ENCODE measurements around the gene SESN1. TPM values are rescaled to one million over a fixed set of nuclear protein-coding genes. Genes with fewer than 3 reads are reported as not detected.

SESN1 gene
- total and polyA plus RNA-seq, 2 donors (not counting 1 experiment from before 2014, with no cell fraction given), result 16.2 to 28.6 TPM

DNA sequence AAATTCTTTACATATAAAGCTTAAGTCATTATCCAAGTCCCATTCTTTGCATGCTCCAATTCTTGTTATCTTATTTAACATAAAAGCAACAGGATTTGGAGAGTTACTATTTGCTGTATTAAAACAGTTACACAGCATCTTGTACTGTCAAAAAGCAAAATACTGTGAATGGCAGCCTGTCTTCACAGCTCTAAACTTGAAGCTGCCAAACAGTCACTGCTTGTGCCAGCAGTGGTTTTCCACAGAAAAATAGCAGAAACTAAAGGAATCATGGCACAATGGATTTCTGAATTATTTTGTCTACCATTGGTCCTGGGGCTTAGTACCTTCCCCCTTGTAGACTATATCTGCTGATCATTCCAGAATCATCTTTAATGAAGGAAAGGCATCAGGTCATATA, 107.5 kb downstream of the SESN1 start:
- POLR2A ChIA-PET, result no interaction called here
- H3K36me3 ChIP-seq (replicated peaks in 1 of 2; ENCODE audit: control extremely low read depth in 1 of 2, control insufficient read depth in 1 of 2, extremely low read depth in 1 of 2, insufficient read depth in 2 of 2, low read length in 1 of 2), result peaks cover 12 to 27% of the 10 kb centered on the region in 2 experiments

DNA sequence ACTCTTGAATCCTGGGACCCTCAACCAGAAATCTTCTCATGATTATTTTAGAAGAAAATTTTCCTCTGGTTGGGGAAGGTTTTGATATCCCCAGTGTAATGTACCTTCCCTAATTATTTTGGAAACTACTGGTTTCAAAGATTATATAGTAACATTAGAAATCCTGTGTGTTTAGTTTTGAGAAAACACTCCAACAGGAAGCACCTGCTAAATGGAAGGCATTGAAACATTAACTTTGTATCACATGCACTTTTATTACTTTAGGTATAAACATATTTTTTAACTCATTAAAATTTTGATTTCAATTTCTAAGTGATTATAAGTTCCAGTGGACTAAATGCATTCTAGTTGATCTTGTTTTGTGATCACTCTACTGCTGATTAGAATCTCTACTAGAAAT, 109.3 kb downstream of the SESN1 start:
- Histone ChIP-seq H4K20me1 (ENCODE audit: control insufficient read depth, insufficient read depth, low read length, poor library complexity, severe bottlenecking) (no peaks in the 10 kb centered on the region), H3K4me2 (replicated peaks; ENCODE audit: low read depth, low read length, poor library complexity, severe bottlenecking) (no peak overlapping the region), H3K9me3 (ENCODE audit: control extremely low read depth in 1 of 3, control insufficient read depth in 2 of 3, insufficient read depth in 1 of 3, low read length in 2 of 3) (peaks cover 0 to 5% (median 0%) of the 10 kb centered on the region in 3 donors), H3K36me3 (replicated peaks in 1 of 2; ENCODE audit: control extremely low read depth in 1 of 2, control insufficient read depth in 1 of 2, extremely low read depth in 1 of 2, insufficient read depth in 2 of 2, low read length in 1 of 2) (peaks cover 9 to 14% of the 10 kb centered on the region in 2 experiments), H2AFZ (ENCODE audit: insufficient read depth, low read depth, low read length, poor library complexity, severe bottlenecking) (no peak overlapping the region), H3K79me2 (ENCODE audit: control insufficient read depth, insufficient read depth, low read length) (no peaks in the 10 kb centered on the region), H3K9ac (ENCODE audit: low read length) (no peak overlapping the region), H3K27me3 (replicated peaks in 1 of 4; ENCODE audit: control extremely low read depth in 1 of 4, control insufficient read depth in 3 of 4, insufficient read depth in 4 of 4, low read length in 3 of 4) (no peaks in the 10 kb centered on the region), H3K4me1 (ENCODE audit: control insufficient read depth in 2 of 2, insufficient read depth in 2 of 2, low read length in 2 of 2) (no peaks in the 10 kb centered on the region), H3K4me3 (ENCODE audit: control extremely low read depth in 1 of 5, extremely low read depth in 1 of 5, insufficient read depth in 1 of 5, low read depth in 2 of 5, low read length in 4 of 5) (no peak overlapping the region), H3K27ac (ENCODE audit: low read length in 2 of 2) (no peak overlapping the region)
- intact Hi-C loops (cut with micrococcal nuclease), result no loop called here
- no peak overlapping the region for H3K27ac Mint-ChIP-seq
- POLR2A ChIA-PET, result no interaction called here
- H3K9me3 Mint-ChIP-seq (ENCODE audit: insufficient read depth), result no peaks in the 10 kb centered on the region
- no peak overlapping the region for H3K4me3 Mint-ChIP-seq
- H3K27me3 Mint-ChIP-seq, result no peaks in the 10 kb centered on the region
- H3K4me1 Mint-ChIP-seq, result no peaks in the 10 kb centered on the region
- no peak for ATAC-seq (ENCODE audit: low read depth)
- CTCF ChIA-PET, result no interaction called here
- TF ChIP-seq, protein P1, sequence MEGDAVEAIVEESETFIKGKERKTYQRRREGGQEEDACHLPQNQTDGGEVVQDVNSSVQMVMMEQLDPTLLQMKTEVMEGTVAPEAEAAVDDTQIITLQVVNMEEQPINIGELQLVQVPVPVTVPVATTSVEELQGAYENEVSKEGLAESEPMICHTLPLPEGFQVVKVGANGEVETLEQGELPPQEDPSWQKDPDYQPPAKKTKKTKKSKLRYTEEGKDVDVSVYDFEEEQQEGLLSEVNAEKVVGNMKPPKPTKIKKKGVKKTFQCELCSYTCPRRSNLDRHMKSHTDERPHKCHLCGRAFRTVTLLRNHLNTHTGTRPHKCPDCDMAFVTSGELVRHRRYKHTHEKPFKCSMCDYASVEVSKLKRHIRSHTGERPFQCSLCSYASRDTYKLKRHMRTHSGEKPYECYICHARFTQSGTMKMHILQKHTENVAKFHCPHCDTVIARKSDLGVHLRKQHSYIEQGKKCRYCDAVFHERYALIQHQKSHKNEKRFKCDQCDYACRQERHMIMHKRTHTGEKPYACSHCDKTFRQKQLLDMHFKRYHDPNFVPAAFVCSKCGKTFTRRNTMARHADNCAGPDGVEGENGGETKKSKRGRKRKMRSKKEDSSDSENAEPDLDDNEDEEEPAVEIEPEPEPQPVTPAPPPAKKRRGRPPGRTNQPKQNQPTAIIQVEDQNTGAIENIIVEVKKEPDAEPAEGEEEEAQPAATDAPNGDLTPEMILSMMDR (IDR thresholded peaks at IDR 0.05), result no peak
- TF ChIP-seq EZH2 (IDR thresholded peaks at IDR 0.05; ENCODE audit: borderline replicate concordance, insufficient read depth, low read depth, low read length, poor library complexity, severe bottlenecking), result no peak
- DNase-seq, result no peak

More for the DNA sequence above, 107.5 kb downstream of the SESN1 start:
- TF ChIP-seq EZH2 (IDR thresholded peaks at IDR 0.05; ENCODE audit: borderline replicate concordance, insufficient read depth, low read depth, low read length, poor library complexity, severe bottlenecking), result no peak
- TF ChIP-seq, protein P1 (IDR thresholded peaks at IDR 0.05), result no peak
- Histone ChIP-seq H3K9ac (ENCODE audit: low read length) (no peak overlapping the region), H3K27me3 (replicated peaks in 1 of 4; ENCODE audit: control extremely low read depth in 1 of 4, control insufficient read depth in 3 of 4, insufficient read depth in 4 of 4, low read length in 3 of 4) (no peaks in the 10 kb centered on the region), H2AFZ (ENCODE audit: insufficient read depth, low read depth, low read length, poor library complexity, severe bottlenecking) (no peak overlapping the region), H3K9me3 (ENCODE audit: control extremely low read depth in 1 of 3, control insufficient read depth in 2 of 3, insufficient read depth in 1 of 3, low read length in 2 of 3) (no peaks in the 10 kb centered on the region), H3K4me3 (ENCODE audit: control extremely low read depth in 1 of 5, extremely low read depth in 1 of 5, insufficient read depth in 1 of 5, low read depth in 2 of 5, low read length in 4 of 5) (no peak overlapping the region), H3K79me2 (ENCODE audit: control insufficient read depth, insufficient read depth, low read length) (no peaks in the 10 kb centered on the region), H4K20me1 (ENCODE audit: control insufficient read depth, insufficient read depth, low read length, poor library complexity, severe bottlenecking) (no peaks in the 10 kb centered on the region), H3K4me2 (replicated peaks; ENCODE audit: low read depth, low read length, poor library complexity, severe bottlenecking) (no peak overlapping the region), H3K4me1 (ENCODE audit: control insufficient read depth in 2 of 2, insufficient read depth in 2 of 2, low read length in 2 of 2) (no peaks in the 10 kb centered on the region), H3K27ac (ENCODE audit: low read length in 2 of 2) (no peak overlapping the region)
- no peaks in the 10 kb centered on the region for H3K9me3 Mint-ChIP-seq (ENCODE audit: insufficient read depth)
- H3K27me3 Mint-ChIP-seq, result no peaks in the 10 kb centered on the region
- H3K4me3 Mint-ChIP-seq, result no peak overlapping the region
- intact Hi-C loops (cut with micrococcal nuclease), result no loop called here
- CTCF ChIA-PET, result no interaction called here
- ATAC-seq (ENCODE audit: low read depth) (no peak), DNase-seq (no peak)
- no peaks in the 10 kb centered on the region for H3K4me1 Mint-ChIP-seq
- no peak overlapping the region for H3K27ac Mint-ChIP-seq
